Suprapubic skin (tissue), 4 donors: ENCODE measurements around the gene FLOT2. TPM values are rescaled to one million over a fixed set of nuclear protein-coding genes. Genes with fewer than 3 reads are reported as not detected.

Experiments
- DNase-seq, 2 donors: peaks; one replicate each; pipeline ENCODE4 v3.0.0-alpha.2; 2019; ENCODE audit warnings: low spot score in 2 of 2
- H3K27ac ChIP-seq: fragments of 200-600 bp; sonication (generic); one replicate; pipeline ENCODE4 v1.5.1; 2019
- H3K27me3 ChIP-seq: fragments of 200-600 bp; sonication (generic); one replicate; pipeline ENCODE4 v1.5.1; 2019
- H3K36me3 ChIP-seq: fragments of 200-600 bp; sonication (generic); one replicate; pipeline ENCODE4 v1.5.1; 2019
- H3K4me1 ChIP-seq: fragments of 200-600 bp; sonication (generic); one replicate; pipeline ENCODE4 v1.5.1; 2019
- H3K4me3 ChIP-seq: fragments of 200-600 bp; sonication (generic); one replicate; pipeline ENCODE4 v1.5.1; 2019; ENCODE audit warnings: mild to moderate bottlenecking
- H3K9me3 ChIP-seq: fragments of 200-600 bp; sonication (generic); one replicate; pipeline ENCODE4 v1.5.1; 2019
- EP300 ChIP-seq: sonication (generic); formaldehyde crosslinking; IDR thresholded peaks from one replicate; pipeline ENCODE4 v1.6.1; 2017; ENCODE audit warnings: antibody characterized with exemption
- POLR2A ChIP-seq, 2 donors: fragments of 450-650 bp; IDR thresholded peaks; one replicate each; pipeline ENCODE4 v1.6.1; 2017; ENCODE audit warnings: antibody characterized with exemption in 2 of 2, mild to moderate bottlenecking in 2 of 2, moderate library complexity in 2 of 2
- POLR2AphosphoS5 ChIP-seq, 3 donors: sonication (generic); formaldehyde crosslinking; IDR thresholded peaks; one replicate each; pipeline ENCODE4 v1.6.1; 2017; ENCODE audit warnings: antibody characterized with exemption in 3 of 3
- WGBS: methylation state at CpG from one replicate; pipeline ENCODE4 v1.1.5; 2018; 5-methylcytosine and 5-hydroxymethylcytosine counted together
- total RNA-seq, 4 donors: library from RNA; depleted of rRNA; stranded (reverse); fragments of >200 nt; gene quantifications; one replicate each; pipeline ENCODE4 v1.1.0, GENCODE V29; 2016
- TF ChIP-seq, protein P1 (sequence below), 2 donors: fragments of 200-600 bp in 1 of 2; fragments of 450-650 bp in 1 of 2; sonication (generic) in 1 of 2; IDR thresholded peaks; one replicate each; pipeline ENCODE4 v1.5.1; 2016 to 2019; ENCODE audit warnings: antibody characterized with exemption in 2 of 2, mild to moderate bottlenecking in 1 of 2, moderate library complexity in 1 of 2

Gene FLOT2
- total RNA-seq, 4 donors from 2014 or later = 41.7 to 57.5 (median 52.3) TPM

DNA sequence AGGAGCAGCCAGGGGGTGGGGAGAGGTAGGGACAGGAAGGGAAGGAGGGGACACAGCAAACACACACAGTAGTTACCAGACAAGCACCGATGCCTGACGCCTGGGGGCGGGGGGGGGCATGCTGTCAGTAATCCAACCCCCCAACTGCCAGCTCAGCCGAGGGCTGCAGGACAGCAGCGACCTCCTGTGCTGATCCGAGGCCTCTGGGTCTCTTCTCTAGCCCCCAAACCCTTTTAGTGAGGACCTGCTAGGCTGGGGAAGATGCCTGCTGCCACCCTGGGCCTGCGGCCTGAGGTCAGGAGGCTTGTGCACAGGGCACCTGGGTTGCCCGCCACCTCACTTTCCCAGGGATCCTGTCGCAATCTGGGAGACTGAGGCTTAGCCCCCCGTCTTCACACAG is 11.6 kb downstream of the FLOT2 start:
- H3K27ac ChIP-seq = no peak overlapping the region
- no peaks in the 10 kb centered on the region for H3K9me3 ChIP-seq
- peaks cover 59% of the 10 kb centered on the region for H3K36me3 ChIP-seq
- no peaks in the 10 kb centered on the region for H3K27me3 ChIP-seq
- no peak for DNase-seq
- no peak overlapping the region for H3K4me3 ChIP-seq
- H3K4me1 ChIP-seq = peaks cover 5% of the 10 kb centered on the region
- WGBS = no CpG with 5 or more reads among the region's 10 CpGs
- TF ChIP-seq, protein P1, sequence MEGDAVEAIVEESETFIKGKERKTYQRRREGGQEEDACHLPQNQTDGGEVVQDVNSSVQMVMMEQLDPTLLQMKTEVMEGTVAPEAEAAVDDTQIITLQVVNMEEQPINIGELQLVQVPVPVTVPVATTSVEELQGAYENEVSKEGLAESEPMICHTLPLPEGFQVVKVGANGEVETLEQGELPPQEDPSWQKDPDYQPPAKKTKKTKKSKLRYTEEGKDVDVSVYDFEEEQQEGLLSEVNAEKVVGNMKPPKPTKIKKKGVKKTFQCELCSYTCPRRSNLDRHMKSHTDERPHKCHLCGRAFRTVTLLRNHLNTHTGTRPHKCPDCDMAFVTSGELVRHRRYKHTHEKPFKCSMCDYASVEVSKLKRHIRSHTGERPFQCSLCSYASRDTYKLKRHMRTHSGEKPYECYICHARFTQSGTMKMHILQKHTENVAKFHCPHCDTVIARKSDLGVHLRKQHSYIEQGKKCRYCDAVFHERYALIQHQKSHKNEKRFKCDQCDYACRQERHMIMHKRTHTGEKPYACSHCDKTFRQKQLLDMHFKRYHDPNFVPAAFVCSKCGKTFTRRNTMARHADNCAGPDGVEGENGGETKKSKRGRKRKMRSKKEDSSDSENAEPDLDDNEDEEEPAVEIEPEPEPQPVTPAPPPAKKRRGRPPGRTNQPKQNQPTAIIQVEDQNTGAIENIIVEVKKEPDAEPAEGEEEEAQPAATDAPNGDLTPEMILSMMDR (IDR thresholded peaks at IDR 0.05) = no peak

- H3K4me1 ChIP-seq = peaks cover 5% of the 10 kb centered on the region
- H3K4me3 ChIP-seq = no peak overlapping the region
- H3K27me3 ChIP-seq = no peaks in the 10 kb centered on the region
- no peak for DNase-seq
- no peak overlapping the region for H3K27ac ChIP-seq
- no peaks in the 10 kb centered on the region for H3K9me3 ChIP-seq
- TF ChIP-seq, protein P1 (IDR thresholded peaks at IDR 0.05) = no peak
- TF ChIP-seq POLR2AphosphoS5 (IDR thresholded peaks at IDR 0.05) = no peak
- TF ChIP-seq EP300 = no peak
- TF ChIP-seq POLR2A (IDR thresholded peaks at IDR 0.05) = no peak
- peaks cover 65% of the 10 kb centered on the region for H3K36me3 ChIP-seq
- 91% methylated on average over 4 of the region's 4 CpGs for WGBS
These were observed 12.2 kb downstream of the FLOT2 start for GRCh38 chr17:28885363-28885762.

GRCh38 chr17:28883967-28884702 is 13.4 kb downstream of the FLOT2 start:
- Histone ChIP-seq H3K27me3 (no peaks in the 10 kb centered on the region), H3K4me1 (no peaks in the 10 kb centered on the region), H3K36me3 (peaks cover 77% of the 10 kb centered on the region), H3K9me3 (no peaks in the 10 kb centered on the region), H3K27ac (no peak overlapping the region), H3K4me3 (no peak overlapping the region)
- TF ChIP-seq POLR2AphosphoS5 (IDR thresholded peaks at IDR 0.05) (no peak), POLR2A (IDR thresholded peaks at IDR 0.05) (no peak), EP300 (no peak)
- TF ChIP-seq, protein P1 (IDR thresholded peaks at IDR 0.05) = no peak
- no peak for DNase-seq
- 83% methylated on average over 21 of the region's 27 CpGs for WGBS

DNA sequence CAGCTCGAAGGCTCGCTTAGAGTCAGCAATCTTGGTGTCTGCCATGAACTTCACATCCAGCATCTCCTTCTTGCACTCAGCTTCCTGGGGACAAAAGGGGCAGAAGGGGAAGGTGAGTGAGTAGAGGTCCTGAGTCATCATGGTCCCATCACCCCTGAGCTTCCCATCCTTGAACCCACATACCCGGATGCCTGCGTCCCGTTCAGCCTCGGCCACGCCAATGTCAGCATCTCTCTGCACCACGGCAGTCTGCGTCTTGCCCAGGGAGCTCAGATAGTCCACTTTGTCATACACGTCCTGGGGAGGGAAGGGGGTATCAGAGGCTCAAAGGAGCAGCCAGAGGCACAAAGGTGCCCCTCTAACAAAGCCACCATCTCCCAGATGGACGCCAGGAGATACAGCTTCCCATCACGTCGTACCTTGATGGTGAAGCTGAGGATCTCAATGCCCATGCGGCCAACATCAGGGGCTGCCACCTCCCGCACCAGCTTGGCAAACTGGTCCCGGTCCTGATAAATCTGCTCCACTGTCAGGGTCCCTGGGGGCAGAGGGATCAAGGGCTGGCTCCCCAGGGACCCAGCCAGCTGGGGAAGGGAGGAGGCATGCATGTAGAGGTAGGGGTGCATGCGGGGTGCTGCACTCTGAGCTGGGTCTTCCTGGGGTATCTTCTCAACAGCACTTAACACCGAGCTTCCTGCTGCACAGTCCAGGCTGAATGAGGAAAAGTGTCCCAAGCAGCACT is 15.2 kb downstream of the FLOT2 start:
- Histone ChIP-seq H3K9me3 (no peaks in the 10 kb centered on the region), H3K27me3 (no peaks in the 10 kb centered on the region), H3K36me3 (peaks cover 84% of the 10 kb centered on the region), H3K27ac (no peak overlapping the region), H3K4me1 (no peaks in the 10 kb centered on the region), H3K4me3 (no peak overlapping the region)
- TF ChIP-seq, protein P1 (IDR thresholded peaks at IDR 0.05) = no peak
- TF ChIP-seq POLR2A (IDR thresholded peaks at IDR 0.05) (no peak), EP300 (no peak), POLR2AphosphoS5 (IDR thresholded peaks at IDR 0.05) (no peak)
- WGBS = 96% methylated on average over 14 of the region's 18 CpGs
- no peak for DNase-seq

DNA sequence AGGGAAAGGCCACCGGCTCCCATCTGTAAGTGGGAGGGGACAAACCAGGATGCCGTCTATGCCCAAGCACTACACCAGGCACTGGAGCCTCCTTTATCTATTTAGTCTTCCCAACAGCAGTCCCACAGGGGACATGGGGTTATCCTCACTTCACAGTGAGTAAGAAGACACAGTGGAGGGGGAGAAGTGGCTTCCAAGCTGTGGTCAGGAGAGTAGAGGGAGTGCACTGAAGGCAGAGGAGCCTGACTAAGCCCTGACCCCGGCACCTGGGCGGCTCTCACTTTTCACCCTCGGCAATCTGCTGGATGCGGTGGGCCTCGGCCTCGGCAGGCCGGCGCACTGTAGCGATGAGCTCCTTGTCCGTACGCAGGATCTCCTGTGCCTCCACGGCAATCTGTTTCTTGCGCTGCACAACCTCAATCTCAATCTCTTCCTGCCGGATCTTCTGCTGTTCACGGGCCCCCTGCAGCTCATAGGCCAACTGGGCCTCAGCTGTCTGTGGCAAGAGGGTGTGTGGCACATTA is 15.9 kb downstream of the FLOT2 start:
- no peak for DNase-seq
- H3K27ac ChIP-seq = no peak overlapping the region
- over 99% methylated on average over 14 of the region's 17 CpGs for WGBS
- no peaks in the 10 kb centered on the region for H3K4me1 ChIP-seq
- H3K36me3 ChIP-seq = peaks cover 80% of the 10 kb centered on the region
- no peak for TF ChIP-seq POLR2AphosphoS5 (IDR thresholded peaks at IDR 0.05)
- TF ChIP-seq, protein P1 (IDR thresholded peaks at IDR 0.05) = no peak
- TF ChIP-seq EP300 = no peak
- no peak for TF ChIP-seq POLR2A (IDR thresholded peaks at IDR 0.05)
- no peak overlapping the region for H3K4me3 ChIP-seq
- no peaks in the 10 kb centered on the region for H3K27me3 ChIP-seq
- no peaks in the 10 kb centered on the region for H3K9me3 ChIP-seq
